M059J (cell line): ENCODE measurements around the gene HEY2. TPM values are rescaled to one million over a fixed set of nuclear protein-coding genes. Genes with fewer than 3 reads are reported as not detected.
"Not testable (repeated sequence)": the region's sequence is repeated elsewhere in the genome, so short reads cannot be mapped to it uniquely, and the experiment has no call there.

Source experiments
- DNase-seq: peaks from one replicate; pipeline ENCODE4 v3.0.0-alpha.2; 2012; ENCODE audit warnings: low read depth
- total RNA-seq: library from RNA; depleted of rRNA; stranded (reverse); fragments of >200 nt; shearing (Covaris generic); gene quantifications from 2 replicates; pipeline ENCODE4 v1.2.3, GENCODE V29; 2014; rRNA removed

Gene HEY2
- total RNA-seq, 1 experiment from 2014 or later = not detected

GRCh38 chr6:125795301-125795700 is 45.9 kb downstream of the HEY2 start:
- no peak for DNase-seq

GRCh38 chr6:125797120-125797885 is 47.9 kb downstream of the HEY2 start:
- no peak for DNase-seq

GRCh38 chr6:125797886-125798444 is 48.5 kb downstream of the HEY2 start:
- DNase-seq = no peak

GRCh38 chr6:125798734-125799508 is 49.5 kb downstream of the HEY2 start:
- DNase-seq = no peak

GRCh38 chr6:125802383-125802782 is 53.0 kb downstream of the HEY2 start:
- no peak for DNase-seq

GRCh38 chr6:125802943-125803377 is 53.5 kb downstream of the HEY2 start:
- peak; percentile 79 for DNase-seq

- no peak for DNase-seq
Observed at GRCh38 chr6:125804264-125804663, 54.8 kb downstream of the HEY2 start.

GRCh38 chr6:125804866-125805425 is 55.5 kb downstream of the HEY2 start:
- DNase-seq = not testable (repeated sequence)

GRCh38 chr6:125806813-125807212 is 57.4 kb downstream of the HEY2 start:
- DNase-seq = no peak

- DNase-seq = no peak
Observed at GRCh38 chr6:125807293-125807692, 57.9 kb downstream of the HEY2 start.

- no peak for DNase-seq
Observed at GRCh38 chr6:125808060-125808459, 58.6 kb downstream of the HEY2 start.

GRCh38 chr6:125808591-125808990 is 59.2 kb downstream of the HEY2 start:
- DNase-seq = no peak

GRCh38 chr6:125809570-125810170 is 60.2 kb downstream of the HEY2 start:
- no peak for DNase-seq

GRCh38 chr6:125810445-125810844 is 61.0 kb downstream of the HEY2 start:
- no peak for DNase-seq

Other genes starting within 250 kb of the HEY2 start
- 39.6 and 43.9 TPM in 2 replicates for gene NCOA7, start 41.3 kb downstream of the HEY2 start, total RNA-seq
- 14.3 and 23.6 TPM in 2 replicates for gene HINT3, start 207.1 kb downstream of the HEY2 start, total RNA-seq
- gene TRMT11, start 236.9 kb downstream of the HEY2 start, total RNA-seq = 32.9 and 43.4 TPM in 2 replicates